Stimulated activated CD8-positive, alpha-beta memory T cell treated with anti-CD3 and anti-CD28 coated beads, Interleukin-7, amount 100 ng/mL, for 48 hours (primary cell): ENCODE results near the gene AP2M1.
"Not testable (repeated sequence)": the region's sequence is repeated elsewhere in the genome, so short reads cannot be mapped to it uniquely, and the experiment has no call there.

ENCODE experiments used
- DNase-seq, 2 donors: peaks; one replicate each; pipeline ENCODE4 v3.0.0-alpha.2; 2020; ENCODE audit warnings: low read depth in 1 of 2; ENCODE audit errors: extremely low read depth in 1 of 2

Gene AP2M1

DNA sequence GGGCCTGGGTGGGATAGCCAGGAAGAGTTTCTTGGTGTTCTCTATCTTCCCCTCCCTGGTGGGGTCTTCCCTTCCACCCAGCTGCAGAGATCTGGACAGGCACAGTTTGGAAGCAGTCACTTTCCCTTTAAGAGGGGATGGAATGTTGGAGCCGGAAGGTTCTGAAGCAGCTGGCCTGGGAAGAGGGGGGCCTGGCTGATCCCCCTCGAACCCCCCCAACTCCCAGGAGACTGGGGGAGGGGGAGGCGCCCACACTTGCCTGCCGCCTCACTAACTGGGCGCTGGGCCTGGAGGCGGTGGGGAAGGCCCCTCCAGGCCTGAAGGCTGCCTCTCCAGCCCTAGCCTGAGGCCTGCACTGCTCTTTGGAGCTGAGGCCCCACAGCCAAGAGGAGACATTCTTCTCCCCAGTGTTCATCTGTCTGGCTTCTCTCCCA lies 18.1 kb upstream of the AP2M1 start:
- no peak for DNase-seq

DNA sequence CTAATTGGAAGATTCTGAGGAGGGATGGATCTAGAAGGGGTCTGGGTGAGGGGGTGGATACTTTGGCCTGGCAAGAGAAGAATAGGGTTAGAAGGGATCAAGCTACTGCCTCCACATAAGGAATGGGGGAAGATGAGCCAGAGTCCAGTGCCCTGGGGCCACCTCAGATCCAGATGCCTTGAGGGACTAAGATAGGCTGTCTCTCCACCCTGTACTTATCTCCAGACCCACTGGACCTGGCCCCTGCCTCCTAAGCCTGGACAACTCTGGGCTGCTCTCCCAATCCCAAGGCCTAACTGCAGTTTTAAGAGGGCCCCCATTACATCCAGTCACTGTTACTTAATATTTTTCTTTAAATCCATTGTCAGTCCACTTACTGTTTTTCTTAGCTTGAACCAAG lies 17.4 kb upstream of the AP2M1 start:
- no peak for DNase-seq

DNA sequence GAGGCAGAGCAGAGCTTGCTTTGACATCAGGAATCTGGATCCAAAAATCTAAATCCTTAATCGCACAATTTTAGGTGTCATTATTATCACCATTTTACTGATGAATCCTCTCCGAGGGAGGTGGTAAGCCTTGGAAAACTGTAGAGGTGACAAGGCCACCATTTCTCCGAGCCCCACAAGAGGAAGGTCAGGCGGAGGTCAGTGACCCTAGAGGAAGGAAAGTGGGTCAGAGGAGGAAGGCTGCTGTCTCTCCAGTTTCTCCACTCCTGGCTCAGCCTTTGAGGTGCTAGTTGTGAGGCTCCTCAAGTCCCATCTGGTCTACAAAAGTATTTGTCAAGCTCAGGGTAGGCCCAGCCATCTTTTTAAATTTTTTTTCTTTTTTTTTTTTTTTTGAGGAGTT lies 16.3 kb upstream of the AP2M1 start:
- DNase-seq, result no peak

DNA sequence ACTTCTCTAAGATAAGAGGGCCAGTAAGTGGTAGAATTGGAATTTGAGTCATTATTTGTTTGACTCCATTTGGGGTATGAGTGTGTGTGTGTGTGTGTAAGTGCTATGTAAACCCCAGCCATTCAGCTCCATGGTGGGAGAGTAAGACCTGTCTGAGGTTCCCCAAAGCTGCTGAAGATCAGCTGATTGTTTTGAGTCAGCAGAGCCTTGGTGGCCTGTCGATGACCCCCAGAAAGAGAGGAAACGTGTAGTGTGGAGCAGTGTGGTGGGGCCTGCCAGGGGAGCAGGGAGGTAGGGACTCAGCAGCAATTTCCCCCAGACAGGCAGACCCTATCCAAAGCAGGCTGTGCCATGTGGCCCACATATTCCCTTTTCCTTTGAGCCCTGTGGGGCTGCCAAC lies 14.2 kb upstream of the AP2M1 start:
- DNase-seq, result no peak

DNA sequence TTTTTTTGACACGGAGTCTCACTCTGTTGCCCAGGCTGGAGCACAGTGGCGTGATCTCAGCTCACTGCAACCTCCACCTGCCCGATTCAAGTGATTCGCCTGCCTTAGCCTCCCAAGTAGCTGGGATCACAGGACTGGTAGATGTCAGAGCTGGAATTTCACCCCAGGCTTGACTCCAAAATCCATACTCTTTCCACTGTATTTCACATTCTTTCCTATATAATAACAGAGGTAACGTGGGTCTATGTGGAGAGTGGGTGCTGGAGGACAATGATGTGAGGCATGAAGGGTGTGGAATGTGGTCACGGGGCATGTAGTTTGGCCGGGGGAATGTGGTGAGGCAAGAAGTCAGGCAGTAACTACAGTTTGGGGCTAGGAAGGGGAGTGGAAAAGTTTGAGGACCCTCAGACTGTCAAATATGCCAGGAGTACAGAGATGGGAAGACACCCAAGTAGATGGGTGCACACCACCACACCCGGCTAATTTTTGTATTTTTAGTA lies 12.0 kb upstream of the AP2M1 start:
- not testable (repeated sequence) for DNase-seq

DNA sequence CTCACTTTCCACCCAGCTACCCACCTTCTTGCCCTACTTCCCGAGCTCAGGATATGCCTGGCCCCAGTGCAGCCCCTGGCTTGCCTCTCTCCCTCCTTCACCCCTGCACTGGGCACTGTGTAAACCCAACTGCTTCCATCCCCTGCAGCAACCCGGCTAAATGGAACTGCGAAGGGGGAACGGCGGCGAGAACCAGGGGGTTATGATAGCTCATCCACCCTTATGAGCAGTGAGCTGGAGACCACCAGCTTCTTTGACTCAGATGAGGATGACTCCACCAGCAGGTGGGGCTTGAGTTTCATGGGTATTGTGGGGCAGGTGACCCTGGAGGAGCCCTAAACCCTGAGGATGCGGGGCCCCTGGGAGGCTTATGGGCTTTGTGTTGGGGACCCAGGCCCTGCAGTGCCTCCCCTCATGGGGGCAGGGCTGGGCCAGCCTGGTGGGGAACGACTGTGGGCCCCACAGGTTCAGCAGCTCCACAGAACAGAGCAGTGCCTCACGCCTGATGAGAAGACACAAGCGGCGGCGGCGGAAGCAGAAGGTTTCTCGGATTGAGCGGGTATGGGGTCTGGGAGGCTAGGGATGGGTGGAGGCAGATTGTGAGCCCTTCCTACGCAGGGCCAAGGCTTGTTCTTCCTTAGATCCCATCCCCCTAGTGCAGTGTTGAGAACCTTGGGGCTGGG lies 9.9 kb upstream of the AP2M1 start:
- DNase-seq, result no peak

DNA sequence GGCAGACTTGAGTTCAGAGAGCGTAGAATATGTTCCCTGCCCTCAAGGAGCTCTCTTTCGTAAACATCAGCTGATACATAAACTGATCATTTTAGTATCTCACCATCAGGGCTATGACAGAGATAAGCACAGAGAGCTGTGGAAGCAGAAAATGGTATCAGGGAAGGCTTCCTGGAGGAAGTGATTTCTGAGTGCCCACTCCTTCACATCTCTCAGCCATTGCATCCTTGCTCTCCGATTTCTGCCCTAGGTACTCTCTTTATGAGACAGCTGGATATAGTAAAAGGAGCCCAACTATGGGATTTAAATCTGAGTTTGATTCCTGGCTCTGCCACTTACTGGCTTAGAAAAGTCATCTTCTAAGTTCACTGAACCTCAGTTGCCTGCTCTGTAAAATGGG lies 9.1 kb upstream of the AP2M1 start:
- DNase-seq, result no peak

DNA sequence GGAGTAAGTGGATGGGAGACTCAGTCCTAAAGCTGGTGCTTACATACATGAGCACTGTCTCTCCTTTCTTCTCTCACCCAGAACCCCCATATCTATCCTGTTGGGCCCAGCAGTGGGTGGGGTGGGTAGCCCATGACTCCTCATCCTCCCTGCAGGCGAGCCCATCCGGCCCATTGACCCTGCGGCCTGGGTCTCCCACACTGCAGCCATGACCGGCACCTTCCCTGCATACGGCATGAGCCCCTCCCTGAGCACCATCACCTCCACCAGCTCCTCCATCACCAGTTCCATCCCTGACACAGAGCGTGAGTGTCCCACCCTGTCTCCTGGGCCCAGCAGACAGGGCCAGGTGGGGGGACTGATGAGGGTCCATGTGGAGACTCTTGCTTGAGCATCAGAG lies 8.0 kb upstream of the AP2M1 start:
- DNase-seq, result no peak

DNA sequence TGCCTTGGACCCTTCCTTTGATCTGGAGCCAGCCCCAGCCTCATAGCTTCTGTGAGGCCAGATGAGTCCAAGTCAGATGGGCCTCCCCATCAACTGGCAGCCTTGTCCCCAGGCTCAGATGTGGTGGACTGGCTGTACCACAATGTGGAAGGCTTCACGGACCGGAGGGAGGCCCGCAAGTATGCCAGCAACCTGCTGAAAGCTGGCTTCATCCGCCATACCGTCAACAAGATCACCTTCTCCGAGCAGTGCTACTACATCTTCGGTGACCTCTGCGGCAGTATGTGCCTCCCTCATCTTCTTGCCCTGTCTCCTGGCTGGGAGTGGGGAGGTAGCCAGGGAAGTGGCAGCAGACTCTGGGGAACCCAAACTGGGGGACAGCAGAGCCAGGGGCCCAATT lies 6.9 kb upstream of the AP2M1 start:
- no peak for DNase-seq

DNA sequence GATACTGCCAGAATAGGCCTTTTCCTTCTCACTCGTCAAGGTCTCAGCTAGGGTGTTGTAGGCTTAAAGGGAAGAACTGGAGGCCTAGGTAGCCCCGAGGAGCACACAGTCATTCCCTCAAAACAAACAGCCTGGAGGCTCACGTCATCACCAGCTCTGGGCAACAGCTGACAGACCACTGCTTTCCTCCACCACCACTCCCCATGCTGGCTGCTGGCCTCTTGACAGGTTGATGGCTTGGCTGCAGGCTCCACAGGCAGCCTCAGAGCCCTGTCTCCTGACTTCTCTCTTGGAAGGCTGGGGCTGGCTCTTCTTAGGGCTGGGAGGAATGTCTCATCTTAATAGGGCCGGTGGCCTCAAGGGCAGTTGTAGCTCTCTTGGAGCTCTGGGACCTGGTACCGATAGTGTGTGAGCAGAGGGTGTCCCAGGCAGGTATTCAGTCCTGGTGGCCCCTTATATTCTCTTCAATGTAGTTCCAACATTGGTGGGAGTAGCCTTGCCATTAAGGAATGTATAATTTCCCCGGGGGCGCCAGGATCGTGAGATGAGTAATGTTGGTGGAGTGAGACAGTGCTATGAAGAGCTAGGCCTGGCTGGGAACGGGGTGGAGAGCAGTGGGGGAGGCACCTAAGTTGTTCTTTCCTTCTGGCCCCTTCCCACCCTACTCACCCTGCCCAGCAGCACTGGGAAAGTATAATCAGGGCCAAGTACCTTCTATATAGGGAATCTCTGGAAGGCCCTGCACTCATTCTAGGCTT lies 6.1 kb upstream of the AP2M1 start:
- no peak for DNase-seq

DNA sequence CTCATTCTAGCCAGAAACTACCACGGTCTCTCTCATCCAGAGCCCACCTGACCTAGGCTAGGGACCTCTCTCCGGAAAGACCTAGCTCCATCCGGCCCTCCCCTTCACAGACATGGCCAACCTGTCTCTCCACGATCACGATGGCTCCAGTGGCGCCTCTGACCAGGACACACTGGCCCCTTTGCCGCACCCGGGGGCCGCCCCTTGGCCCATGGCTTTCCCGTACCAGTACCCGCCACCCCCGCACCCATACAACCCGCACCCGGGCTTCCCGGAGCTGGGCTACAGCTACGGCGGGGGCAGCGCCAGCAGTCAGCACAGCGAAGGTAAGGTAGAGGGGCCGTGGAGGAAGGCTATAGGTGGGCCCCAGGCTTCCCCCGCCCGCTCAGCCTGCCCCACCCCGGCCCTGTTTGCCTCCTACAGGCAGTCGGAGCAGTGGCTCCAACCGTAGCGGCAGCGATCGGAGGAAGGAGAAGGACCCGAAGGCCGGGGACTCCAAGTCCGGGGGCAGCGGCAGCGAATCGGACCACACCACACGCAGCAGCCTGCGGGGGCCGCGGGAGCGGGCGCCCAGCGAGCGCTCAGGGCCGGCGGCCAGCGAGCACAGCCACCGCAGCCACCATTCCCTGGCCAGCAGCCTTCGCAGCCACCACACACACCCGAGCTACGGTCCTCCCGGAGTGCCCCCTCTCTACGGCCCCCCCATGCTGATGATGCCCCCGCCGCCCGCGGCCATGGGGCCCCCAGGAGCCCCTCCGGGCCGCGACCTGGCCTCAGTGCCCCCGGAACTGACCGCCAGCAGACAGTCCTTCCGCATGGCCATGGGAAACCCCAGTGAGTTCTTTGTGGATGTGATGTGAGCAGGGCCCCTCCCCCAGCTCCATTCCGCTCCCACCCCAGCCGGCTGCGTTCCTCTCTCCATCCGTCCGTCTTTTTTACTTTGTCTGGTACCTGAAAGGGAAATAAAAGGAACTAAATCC lies 4.5 kb upstream of the AP2M1 start:
- no peak for DNase-seq

DNA sequence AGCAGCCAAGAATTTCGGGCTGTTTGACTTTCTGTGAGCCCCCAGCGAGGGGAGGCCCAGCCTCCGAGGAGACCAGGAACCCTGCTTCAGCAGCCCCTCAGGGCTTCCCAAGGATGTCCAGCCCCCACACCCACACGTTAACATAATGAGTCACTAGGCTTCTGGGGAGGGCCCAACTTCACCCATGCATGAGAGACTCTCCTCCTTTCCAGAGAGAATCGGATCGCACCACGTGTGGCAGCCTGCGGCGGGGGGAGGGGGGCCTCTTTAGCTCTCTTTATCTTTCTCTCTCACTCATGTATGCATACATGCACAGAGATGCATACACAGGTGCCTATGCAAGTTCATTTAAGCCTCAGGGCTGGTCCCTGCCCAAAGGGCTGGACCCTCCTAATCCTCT lies 3.1 kb upstream of the AP2M1 start:
- no peak for DNase-seq

DNA sequence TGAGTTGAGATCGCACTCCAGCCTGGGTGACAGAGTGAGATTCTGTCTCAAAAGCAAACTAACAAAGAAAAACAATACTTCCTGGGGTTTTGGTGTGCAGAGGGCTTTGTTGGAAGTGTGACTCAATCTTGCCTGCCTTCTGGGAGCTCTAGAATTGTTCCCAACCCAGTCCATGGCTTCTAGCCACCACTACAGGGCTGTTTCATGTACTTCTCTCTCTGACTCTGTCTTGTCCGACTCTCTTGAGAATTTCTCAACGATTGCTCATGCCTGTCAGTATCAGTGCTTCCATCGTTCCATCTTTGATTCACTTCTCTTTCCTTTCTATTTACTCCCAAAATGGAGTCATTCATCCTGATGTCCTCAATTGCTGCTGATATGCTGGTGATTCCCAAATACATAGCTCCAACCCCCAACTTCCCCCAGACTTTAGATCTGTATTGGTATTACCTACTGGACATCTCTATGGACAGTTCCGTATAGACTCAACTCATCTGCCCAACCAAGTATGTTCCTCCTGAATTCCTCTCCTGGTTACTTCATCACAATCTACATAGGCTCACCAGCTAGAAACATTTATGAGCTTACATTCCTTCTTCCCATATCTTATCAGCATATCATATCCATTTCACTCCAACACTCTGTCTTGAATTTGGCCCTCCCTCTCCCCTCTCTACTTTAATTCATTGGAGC lies 1.8 kb upstream of the AP2M1 start:
- no peak for DNase-seq

DNA sequence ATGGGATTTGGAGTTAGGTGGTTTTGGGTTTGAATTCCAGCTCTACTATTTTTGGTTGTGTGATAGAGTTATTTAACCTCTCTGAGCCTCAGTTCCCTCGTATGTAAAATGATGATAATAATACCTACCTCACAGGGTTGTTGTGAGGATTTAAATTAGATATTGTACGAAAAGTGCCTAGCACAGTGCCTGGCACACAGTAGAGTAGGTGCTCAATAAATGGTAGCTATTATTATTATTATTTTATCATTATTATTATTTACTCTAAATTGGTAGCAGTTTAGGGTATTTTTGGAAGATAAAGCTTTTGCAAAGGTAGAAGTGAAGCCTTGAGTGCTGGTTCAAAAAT lies 1.3 kb upstream of the AP2M1 start:
- DNase-seq, result no peak

DNA sequence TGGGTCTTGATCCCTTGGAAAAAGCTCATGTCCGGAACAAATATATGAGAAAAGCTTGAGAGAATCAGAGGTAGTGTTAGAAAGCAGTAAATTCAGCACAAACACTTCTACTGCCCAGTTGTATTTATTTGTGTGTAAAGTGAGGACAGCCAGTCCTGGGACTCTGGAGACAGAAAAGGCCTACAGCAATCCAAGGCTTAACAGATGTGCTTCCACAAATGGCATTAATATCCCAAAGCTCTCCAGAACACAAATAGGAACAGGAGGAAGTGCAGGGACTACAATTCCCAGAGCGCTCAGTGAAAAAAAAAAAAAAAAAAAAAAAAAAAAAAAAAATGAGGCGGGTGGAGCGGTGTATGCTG lies 390 bp upstream of the AP2M1 start:
- DNase-seq, result no peak

DNA sequence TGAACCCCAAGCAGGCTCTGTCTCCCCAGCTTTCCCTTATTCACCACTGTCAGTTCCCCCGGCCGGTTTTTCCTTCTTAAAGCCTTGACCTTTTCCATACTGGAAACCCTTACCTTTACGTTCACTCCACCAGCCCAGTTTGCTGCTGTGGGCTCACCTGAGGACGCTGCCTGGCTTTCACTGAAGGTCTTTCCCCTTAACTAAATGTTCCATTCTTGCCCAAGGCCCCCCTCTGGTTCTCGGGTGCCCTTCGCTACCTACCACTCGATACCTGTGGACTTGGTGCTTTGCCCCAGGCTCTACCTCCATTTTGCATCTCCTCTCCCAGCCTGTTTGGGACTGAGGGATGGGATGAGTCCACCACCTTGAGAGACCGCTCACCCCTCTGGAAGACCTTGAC lies 851 bp downstream of the AP2M1 start:
- DNase-seq, result no peak

DNA sequence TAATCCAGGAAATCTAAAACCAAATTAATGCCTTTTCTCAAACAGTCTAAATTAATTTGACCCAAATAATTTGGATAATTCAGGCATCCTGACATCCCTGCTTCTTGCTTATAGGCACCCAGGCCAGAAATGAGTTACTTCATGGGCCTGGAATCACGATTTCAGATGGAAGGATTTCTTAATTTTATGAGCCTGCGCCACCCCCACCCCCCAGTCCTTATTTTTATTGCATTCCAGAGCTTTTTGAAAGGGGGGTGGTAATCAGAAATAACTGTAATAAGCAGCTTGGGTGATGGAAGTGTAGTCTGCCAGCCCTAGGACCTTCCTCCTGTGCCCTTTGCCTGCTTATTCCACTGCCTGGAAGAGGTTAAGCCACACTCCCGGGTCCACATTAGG lies 1.3 kb downstream of the AP2M1 start:
- DNase-seq, result no peak

DNA sequence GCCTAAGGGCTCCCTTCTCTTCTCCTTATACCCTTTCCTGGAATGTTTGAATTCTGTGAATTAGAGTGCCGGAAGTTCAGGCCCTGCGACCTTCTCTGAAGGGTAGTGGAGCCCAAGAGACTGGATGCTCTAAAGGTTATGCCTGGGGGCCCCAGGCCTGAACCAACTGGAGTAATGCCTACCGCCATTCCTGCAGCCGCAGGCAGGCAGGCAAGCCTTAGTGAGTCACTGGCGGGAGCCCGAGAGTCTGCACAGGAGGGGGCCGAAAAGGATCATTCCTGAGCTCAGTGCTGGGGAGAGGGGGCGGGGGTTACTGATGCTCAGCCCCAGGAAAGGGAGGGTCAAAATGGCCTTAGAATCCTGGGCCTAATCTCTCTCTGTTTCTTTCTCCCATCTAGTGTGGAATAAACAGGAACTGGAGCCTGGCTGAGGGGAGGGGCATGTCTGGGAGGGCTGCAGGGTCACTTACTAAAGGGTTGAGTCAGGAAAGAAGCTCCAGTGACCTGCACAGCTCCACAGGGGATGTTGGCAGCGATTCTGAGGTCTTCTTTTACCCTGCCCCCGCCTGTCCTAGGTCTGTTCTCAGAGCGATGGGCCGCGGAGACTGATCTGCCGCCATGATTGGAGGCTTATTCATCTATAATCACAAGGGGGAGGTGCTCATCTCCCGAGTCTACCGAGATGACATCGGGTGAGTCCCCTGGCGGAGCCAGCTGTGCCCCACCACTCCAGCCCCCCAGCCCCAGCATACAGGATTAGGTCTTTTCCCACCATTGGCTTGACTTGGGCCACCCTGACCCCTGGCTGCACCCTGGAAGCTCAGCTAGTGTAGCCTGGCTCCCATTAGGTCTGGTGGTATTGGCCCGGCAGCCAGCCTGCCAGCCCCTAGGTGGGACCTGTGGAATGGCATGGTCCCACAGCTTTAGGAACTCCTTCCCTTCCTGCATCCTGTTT lies 2.0 kb downstream of the AP2M1 start:
- no peak for DNase-seq

DNA sequence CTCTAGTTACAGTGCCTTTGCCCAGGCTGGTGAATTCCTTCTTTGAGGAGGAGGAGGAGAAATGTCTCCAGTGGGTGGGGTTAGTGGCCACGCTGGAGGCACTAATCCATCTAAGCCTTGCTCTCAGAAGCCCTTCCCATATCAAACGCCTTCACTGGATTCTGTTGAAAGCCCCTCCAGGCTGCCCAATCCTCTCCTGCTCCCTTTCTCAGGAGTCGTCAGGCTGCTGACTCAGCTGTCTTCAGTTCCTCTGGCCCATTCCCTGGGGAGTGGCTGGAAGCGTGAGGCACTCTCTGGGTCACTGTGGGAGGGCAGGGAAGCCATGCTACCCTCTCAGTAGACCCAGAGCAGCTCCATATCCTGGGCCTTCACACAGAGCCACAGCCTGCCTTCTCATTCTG lies 2.7 kb downstream of the AP2M1 start:
- no peak for DNase-seq

DNA sequence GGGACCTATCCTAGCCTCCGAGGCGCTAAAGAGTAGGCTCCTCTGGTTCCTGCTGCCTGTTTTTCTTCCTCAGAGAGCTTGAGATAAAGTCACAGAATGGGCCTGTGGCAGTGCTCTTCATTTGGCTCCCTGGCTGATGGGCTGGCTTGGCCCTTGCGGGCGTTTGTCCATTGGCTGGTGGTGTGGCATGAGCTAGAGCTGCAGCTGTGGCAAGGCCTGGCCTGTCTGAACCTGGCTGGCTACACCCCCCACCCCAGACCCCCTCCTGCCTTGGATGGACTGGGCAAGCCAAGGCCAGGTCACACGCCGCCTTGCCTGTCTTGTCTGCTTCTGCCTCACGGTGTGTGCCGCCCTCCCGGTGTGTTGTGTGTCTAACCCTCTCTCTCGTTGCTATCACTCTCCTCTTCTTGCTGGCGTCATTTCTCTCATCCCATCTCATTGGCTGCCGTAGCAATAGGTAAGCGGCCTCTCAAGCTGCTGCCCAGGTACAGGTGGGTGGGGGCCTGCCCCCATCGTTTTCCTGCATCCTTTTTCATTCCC lies 3.2 kb downstream of the AP2M1 start:
- DNase-seq, result no peak
